HCT116 (cell line): Measurements from ENCODE around the gene TSPO. TPM values are rescaled to one million over a fixed set of nuclear protein-coding genes. Genes with fewer than 3 reads are reported as not detected.

ENCODE experiments used
- ATAC-seq: fragments of 200-7000 bp; cut with Tn5 transposase; 2 replicates; pipeline ENCODE4 v1.9.1; 2020; ENCODE audit warnings: mild to moderate bottlenecking, moderate library complexity
- BruUV-seq: library from RNA; stranded (reverse); fragments of 400-500 nt; replicated peaks from 2 replicates; lab custom pipeline; 2021; lab: Mats Ljungman, UMichigan
- CTCF ChIA-PET: fragments of 300-600 bp; sonication (Branson Sonifier 250); formaldehyde crosslinking; loops from one replicate; lab custom pipeline; 2021; ENCODE audit warnings: antibody characterized with exemption; lab: Charles Lee
- POLR2A ChIA-PET: fragments of 300-600, 350-600 bp; sonication (Branson Sonifier 250); formaldehyde crosslinking; loops from one replicate; lab custom pipeline; 2021; ENCODE audit warnings: antibody characterized with exemption; lab: Charles Lee
- RAD21 ChIA-PET, 2 experiments: fragments of 300-600 bp; sonication (Branson Sonifier 250); formaldehyde crosslinking; loops; one replicate each; lab custom pipeline; 2023; ENCODE audit warnings: low total read pairs in 2 of 2; ENCODE audit not compliant: uncharacterized antibody in 2 of 2, unreplicated experiment in 2 of 2, low non-redundant PET in 1 of 2; lab: Charles Lee
- DNase-seq: peaks from one replicate; pipeline ENCODE4 v3.0.0-alpha.2; 2010; ENCODE audit warnings: low read depth, low spot score
- H2AFZ ChIP-seq: fragments of 200-600 bp; shearing (Covaris generic), sonication (generic); 2 replicates; pipeline ENCODE4 v1.6.1; 2017; ENCODE audit warnings: low read depth, mixed run types, mixed read lengths, antibody characterized with exemption, low read length; ENCODE audit not compliant: poor library complexity, severe bottlenecking
- H3K27ac ChIP-seq: 2 replicates; pipeline ENCODE4 v1.5.1; 2012; ENCODE audit warnings: low read depth, low read length
- H3K27me3 ChIP-seq: fragments of 200-600 bp; sonication (generic); 2 replicates; pipeline ENCODE4 v1.6.1; 2016; ENCODE audit warnings: mixed run types, low read length, mixed read lengths; ENCODE audit not compliant: insufficient read depth
- H3K36me3 ChIP-seq, 2 experiments: fragments of 200-500 bp in 1 of 2; fragments of 200-600 bp in 1 of 2; sonication (Bioruptor generic) in 1 of 2; sonication (generic) in 1 of 2; 2 replicates each; pipeline versions ENCODE4 v1.5.1 to v1.6.1; 2014 to 2016; ENCODE audit warnings: low read length in 2 of 2, inconsistent platforms in 1 of 2, mixed read lengths in 1 of 2, mixed run types in 1 of 2; ENCODE audit not compliant: insufficient read depth in 2 of 2, control insufficient read depth in 1 of 2
- H3K4me1 ChIP-seq, 2 experiments: fragments of 200-600 bp in 1 of 2; sonication (generic) in 1 of 2; 2 replicates each; pipeline versions ENCODE4 v1.5.1 to v1.6.1; 2012 to 2017; ENCODE audit warnings: low read length in 2 of 2, inconsistent platforms in 1 of 2, mild to moderate bottlenecking in 1 of 2, mixed read lengths in 1 of 2, mixed run types in 1 of 2, moderate library complexity in 1 of 2; ENCODE audit not compliant: insufficient read depth in 2 of 2, control insufficient read depth in 1 of 2
- H3K4me2 ChIP-seq: fragments of 200-600 bp; sonication (generic); 2 replicates; pipeline ENCODE4 v1.6.1; 2017; ENCODE audit warnings: mixed run types, low read length, mixed read lengths
- H3K4me3 ChIP-seq, 2 experiments: fragments of 200-600 bp in 1 of 2; sonication (generic) in 1 of 2; replicated peaks in 1 of 2; 2 replicates each; pipeline ENCODE4 v1.5.1; 2011 to 2016; ENCODE audit warnings: low read length in 2 of 2, control low read depth in 1 of 2, low read depth in 1 of 2, mild to moderate bottlenecking in 1 of 2, mixed read lengths in 1 of 2, mixed run types in 1 of 2
- H3K79me2 ChIP-seq: fragments of 200-600 bp; sonication (generic); 2 replicates; pipeline ENCODE4 v1.6.1; 2017; ENCODE audit warnings: mild to moderate bottlenecking, mixed run types, low read length, moderate library complexity, mixed read lengths; ENCODE audit not compliant: insufficient read depth
- H3K9ac ChIP-seq: fragments of 200-600 bp; sonication (generic); 2 replicates; pipeline ENCODE4 v1.6.1; 2016; ENCODE audit warnings: low read length, mixed read lengths
- H3K9me2 ChIP-seq: fragments of 200-600 bp; sonication (generic), shearing (Covaris generic); 2 replicates; pipeline ENCODE4 v1.6.1; 2017; ENCODE audit warnings: mixed run types, mild to moderate bottlenecking, moderate library complexity; ENCODE audit not compliant: insufficient read depth
- H3K9me3 ChIP-seq, 2 experiments: fragments of 200-500 bp in 1 of 2; fragments of 200-600 bp in 1 of 2; sonication (Bioruptor generic) in 1 of 2; sonication (generic) in 1 of 2; 2 replicates each; pipeline ENCODE4 v1.6.1; 2014 to 2017; ENCODE audit warnings: low read length in 2 of 2, mixed read lengths in 2 of 2, inconsistent platforms in 1 of 2, low read depth in 1 of 2, mild to moderate bottlenecking in 1 of 2, mixed run types in 1 of 2, moderate library complexity in 1 of 2; ENCODE audit not compliant: control insufficient read depth in 1 of 2, insufficient read depth in 1 of 2
- H4K20me1 ChIP-seq: fragments of 200-600 bp; sonication (generic), shearing (Covaris generic); 2 replicates; pipeline ENCODE4 v1.6.1; 2017; ENCODE audit warnings: mixed run types, mild to moderate bottlenecking, moderate library complexity; ENCODE audit not compliant: insufficient read depth
- CBX3 ChIP-seq: IDR thresholded peaks from 2 replicates; pipeline ENCODE4 v1.6.1; 2012; ENCODE audit warnings: low read depth
- EGR1 ChIP-seq: IDR thresholded peaks from 2 replicates; pipeline ENCODE4 v1.6.1; 2012; ENCODE audit warnings: low read depth
- FOSL1 ChIP-seq: IDR thresholded peaks from 2 replicates; pipeline ENCODE4 v1.6.1; 2012; ENCODE audit warnings: low read depth
- JUND ChIP-seq: IDR thresholded peaks from 2 replicates; pipeline ENCODE4 v1.6.1; 2012
- POLR2AphosphoS5 ChIP-seq: IDR thresholded peaks from 2 replicates; pipeline ENCODE4 v1.6.1; 2011; ENCODE audit warnings: mild to moderate bottlenecking, low read depth, low read length, moderate library complexity
- SP1 ChIP-seq: IDR thresholded peaks from 2 replicates; pipeline ENCODE4 v1.6.1; 2012; ENCODE audit warnings: low read depth
- TCF7L2 ChIP-seq: IDR thresholded peaks from 2 replicates; pipeline ENCODE4 v1.7.0; 2011; ENCODE audit warnings: borderline replicate concordance, inconsistent platforms; ENCODE audit not compliant: insufficient read depth, insufficient read length; ENCODE audit errors: extremely low read depth
- ZFX ChIP-seq: fragments of 450-650 bp; IDR thresholded peaks from 2 replicates; pipeline ENCODE4 v1.6.1; 2017
- intact Hi-C: fragments of 100-400 bp; cut with micrococcal nuclease; formaldehyde crosslinking; loops from 2 replicates; pipeline ENCODE4 v1.10.0; 2022
- total RNA-seq: library from RNA; stranded (reverse); gene quantifications from one replicate; pipeline ENCODE4 v1.2.1, GENCODE V29; 2021; ENCODE audit not compliant: unreplicated experiment

Gene TSPO
- total RNA-seq, 1 experiment from 2014 or later, result 192 TPM

- Histone ChIP-seq H3K4me1 (peaks cover 37 to 61% of the 10 kb centered on the region in 2 experiments), H4K20me1 (no peaks in the 10 kb centered on the region), H3K9ac (peak overlapping the region; percentile 93), H3K4me2 (peak overlapping the region; percentile 99), H3K4me3 (peak overlapping the region; percentile 71 to 76), H2AFZ (no peak overlapping the region), H3K9me2 (no peaks in the 10 kb centered on the region), H3K27ac (peak overlapping the region; percentile 99), H3K36me3 (peaks cover under 1 to 12% of the 10 kb centered on the region in 2 experiments; a peak in 3 of 4 replicates), H3K27me3 (no peaks in the 10 kb centered on the region)
- ChIA-PET RAD21 (interaction anchor here (0.7 to 1.0 kb wide), 2 partner anchors 10 to 17 kb away, joined by 3 to 4 read pairs; no protein-coding TSS in a partner anchor), CTCF (interaction anchor here (2.1 to 2.6 kb wide), 2 partner anchors 9 to 36 kb away, joined by 7 to 10 read pairs; no protein-coding TSS in a partner anchor)
- DNase-seq (peak; percentile 82), ATAC-seq (peak; percentile 84)
- no TSS peak for BruUV-seq
- peak; percentile 77 for TF ChIP-seq FOSL1
- TF ChIP-seq EGR1, result peak; percentile 77
- TF ChIP-seq SP1, result peak; percentile 87
- TF ChIP-seq CBX3, result peak; percentile 8; the same call in 1 of the 2 replicates
- TF ChIP-seq POLR2AphosphoS5, result peak; percentile 65
- peak; percentile 65 for TF ChIP-seq JUND
- TF ChIP-seq ZFX, result no peak
- TF ChIP-seq TCF7L2, result no peak
- TF ChIP-seq, all 23 proteins: peak for 6
- POLR2A ChIA-PET, result interaction anchor here (0.7 to 3.1 kb wide), 9 partner anchors 8 to 512 kb away, joined by 3 to 28 read pairs (median 4); partner anchors contain the start of genes BIK, PACSIN2, POLDIP3 and TSPO
- H3K9me3 ChIP-seq, result no peaks in the 10 kb centered on the region
- peaks cover 33% of the 10 kb centered on the region for H3K79me2 ChIP-seq
- intact Hi-C loops, result no loop called here
These were observed 24.7 kb upstream of the TSPO start for GRCh38 chr22:43126501-43127165.
